A549 (cell line): ENCODE results near the gene ADARB2.

Experiments
- CEBPB ChIP-seq, 2 experiments: fragments of >200 bp in 1 of 2; sonication (Bioruptor Twin) in 1 of 2; formaldehyde crosslinking in 1 of 2; IDR thresholded peaks; 2 replicates each; pipeline ENCODE4 v1.6.1; 2012 to 2016
- CHD2 ChIP-seq: fragments of 150-350 bp; IDR thresholded peaks from 2 replicates; pipeline ENCODE4 v1.6.1; 2014; ENCODE audit warnings: low read length; ENCODE audit not compliant: partially characterized antibody
- CTCF ChIP-seq: fragments of >200 bp; sonication (Bioruptor Twin); formaldehyde crosslinking; IDR thresholded peaks from 3 replicates; pipeline ENCODE4 v1.5.1; 2016
- EHMT2 ChIP-seq: fragments of 200-600 bp; sonication (generic); IDR thresholded peaks from 2 replicates; pipeline ENCODE4 v1.6.1; 2016; ENCODE audit warnings: antibody characterized with exemption, low read depth, mild to moderate bottlenecking, moderate library complexity
- ESRRA ChIP-seq: fragments of 150-350 bp; IDR thresholded peaks from 2 replicates; pipeline ENCODE4 v1.6.1; 2014; ENCODE audit warnings: mild to moderate bottlenecking, low read length, borderline replicate concordance
- HMGXB4 ChIP-seq: fragments of 250-450 bp; sonication (Bioruptor Pico); IDR thresholded peaks from 2 replicates; pipeline ENCODE4 v1.5.0; 2021; ENCODE audit warnings: mild to moderate bottlenecking, moderate library complexity, borderline replicate concordance
- JUNB ChIP-seq: fragments of >200 bp; sonication (Bioruptor Twin); formaldehyde crosslinking; IDR thresholded peaks from 2 replicates; pipeline ENCODE4 v1.6.1; 2016
- MAFK ChIP-seq: fragments of 450-650 bp; IDR thresholded peaks from 2 replicates; pipeline ENCODE4 v1.6.1; 2014; ENCODE audit not compliant: partially characterized antibody
- POLR2A ChIP-seq: IDR thresholded peaks from 2 replicates; pipeline ENCODE4 v1.6.1; 2012; ENCODE audit warnings: mild to moderate bottlenecking, low read length

- no peak for TF ChIP-seq POLR2A
- TF ChIP-seq CTCF: no peak
- TF ChIP-seq CHD2: no peak
- no peak for TF ChIP-seq CEBPB (IDR thresholded peaks at IDR 0.05)
- TF ChIP-seq EHMT2: no peak
- no peak for TF ChIP-seq MAFK
- TF ChIP-seq HMGXB4: no peak
- TF ChIP-seq ESRRA: no peak
- no peak for TF ChIP-seq JUNB
These were observed 272.4 kb downstream of the ADARB2 start for GRCh38 chr10:1464881-1465417.
